Nephron (organoid): ENCODE measurements around the gene C3orf70.

Experiments
- H3K27ac Mint-ChIP-seq, 3 experiments: 2 replicates each; pipeline ENCODE4 v1.8.0; 2020; ENCODE audit warnings: mixed read lengths in 3 of 3, mild to moderate bottlenecking in 2 of 3, moderate library complexity in 1 of 3
- H3K27me3 Mint-ChIP-seq: 2 replicates; pipeline ENCODE4 v1.8.0; 2021; ENCODE audit warnings: low read depth, mild to moderate bottlenecking, moderate library complexity, mixed read lengths
- H3K36me3 Mint-ChIP-seq: 2 replicates; pipeline ENCODE4 v1.8.0; 2020; ENCODE audit warnings: low read depth, mixed read lengths
- H3K4me1 Mint-ChIP-seq: 2 replicates; pipeline ENCODE4 v1.8.0; 2020; ENCODE audit warnings: mixed read lengths
- H3K4me3 Mint-ChIP-seq, 3 experiments: 2 replicates each; pipeline ENCODE4 v1.8.0; 2020; ENCODE audit warnings: mild to moderate bottlenecking in 3 of 3, mixed read lengths in 3 of 3, moderate library complexity in 2 of 3
- H3K9me3 Mint-ChIP-seq: 2 replicates; pipeline ENCODE4 v1.8.0; 2020; ENCODE audit warnings: mixed read lengths
- TF ChIP-seq, protein P1 (sequence below), 3 experiments: fragments of 200-600 bp; sonication (generic); IDR thresholded peaks; one replicate each; pipeline ENCODE4 v1.5.0; 2021; ENCODE audit warnings: antibody characterized with exemption in 3 of 3; ENCODE audit not compliant: unreplicated experiment in 3 of 3

Gene C3orf70

DNA sequence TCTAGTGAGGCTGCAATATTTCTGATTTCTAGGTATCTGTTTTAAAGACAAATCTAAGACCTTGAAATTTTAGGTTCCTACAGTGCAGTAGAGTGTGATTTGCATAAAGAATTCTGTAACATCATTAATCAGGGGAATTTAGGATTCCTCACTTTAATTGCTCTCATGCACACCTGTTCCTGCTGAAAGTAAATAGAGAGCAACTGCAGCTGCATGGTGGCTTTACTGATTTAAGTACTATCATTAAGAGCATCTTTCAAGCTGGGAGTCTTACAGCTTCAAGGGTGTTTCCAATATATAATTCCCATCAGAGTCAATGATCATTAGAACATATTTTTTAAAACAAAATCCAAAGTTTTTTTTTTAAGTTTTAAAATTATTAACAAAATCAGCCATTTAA, 36.0 kb upstream of the C3orf70 start:
- Mint-ChIP-seq H3K36me3 (no peaks in the 10 kb centered on the region), H3K27me3 (no peaks in the 10 kb centered on the region), H3K9me3 (no peaks in the 10 kb centered on the region), H3K4me3 (no peak overlapping the region), H3K27ac (no peak overlapping the region), H3K4me1 (no peaks in the 10 kb centered on the region)
- TF ChIP-seq, protein P1, sequence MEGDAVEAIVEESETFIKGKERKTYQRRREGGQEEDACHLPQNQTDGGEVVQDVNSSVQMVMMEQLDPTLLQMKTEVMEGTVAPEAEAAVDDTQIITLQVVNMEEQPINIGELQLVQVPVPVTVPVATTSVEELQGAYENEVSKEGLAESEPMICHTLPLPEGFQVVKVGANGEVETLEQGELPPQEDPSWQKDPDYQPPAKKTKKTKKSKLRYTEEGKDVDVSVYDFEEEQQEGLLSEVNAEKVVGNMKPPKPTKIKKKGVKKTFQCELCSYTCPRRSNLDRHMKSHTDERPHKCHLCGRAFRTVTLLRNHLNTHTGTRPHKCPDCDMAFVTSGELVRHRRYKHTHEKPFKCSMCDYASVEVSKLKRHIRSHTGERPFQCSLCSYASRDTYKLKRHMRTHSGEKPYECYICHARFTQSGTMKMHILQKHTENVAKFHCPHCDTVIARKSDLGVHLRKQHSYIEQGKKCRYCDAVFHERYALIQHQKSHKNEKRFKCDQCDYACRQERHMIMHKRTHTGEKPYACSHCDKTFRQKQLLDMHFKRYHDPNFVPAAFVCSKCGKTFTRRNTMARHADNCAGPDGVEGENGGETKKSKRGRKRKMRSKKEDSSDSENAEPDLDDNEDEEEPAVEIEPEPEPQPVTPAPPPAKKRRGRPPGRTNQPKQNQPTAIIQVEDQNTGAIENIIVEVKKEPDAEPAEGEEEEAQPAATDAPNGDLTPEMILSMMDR (IDR thresholded peaks at IDR 0.05; ENCODE audit: unreplicated experiment in 3 of 3) = no peak

DNA sequence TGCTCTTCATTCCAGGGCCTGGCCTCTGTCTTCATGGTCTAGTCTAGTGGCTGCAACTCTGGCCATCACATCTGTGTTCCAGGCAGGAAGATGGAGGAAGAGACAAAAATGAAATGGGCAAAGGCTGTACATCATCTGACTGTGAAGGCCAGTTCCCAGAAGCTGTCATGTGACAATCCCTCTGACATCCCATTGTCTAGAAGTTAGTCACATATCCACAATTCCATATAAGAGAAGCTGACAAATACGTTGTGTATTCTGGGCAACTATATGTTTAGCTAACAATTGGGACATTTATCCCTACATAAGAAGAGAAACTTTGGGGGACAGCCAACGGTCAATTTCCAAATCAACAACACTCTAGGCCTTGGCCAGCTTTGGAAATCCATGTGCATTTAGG, 34.5 kb upstream of the C3orf70 start:
- Mint-ChIP-seq H3K4me1 (no peaks in the 10 kb centered on the region), H3K9me3 (no peaks in the 10 kb centered on the region), H3K4me3 (no peak overlapping the region), H3K36me3 (no peaks in the 10 kb centered on the region), H3K27ac (no peak overlapping the region), H3K27me3 (no peaks in the 10 kb centered on the region)
- TF ChIP-seq, protein P1 (IDR thresholded peaks at IDR 0.05; ENCODE audit: unreplicated experiment in 3 of 3) = no peak

DNA sequence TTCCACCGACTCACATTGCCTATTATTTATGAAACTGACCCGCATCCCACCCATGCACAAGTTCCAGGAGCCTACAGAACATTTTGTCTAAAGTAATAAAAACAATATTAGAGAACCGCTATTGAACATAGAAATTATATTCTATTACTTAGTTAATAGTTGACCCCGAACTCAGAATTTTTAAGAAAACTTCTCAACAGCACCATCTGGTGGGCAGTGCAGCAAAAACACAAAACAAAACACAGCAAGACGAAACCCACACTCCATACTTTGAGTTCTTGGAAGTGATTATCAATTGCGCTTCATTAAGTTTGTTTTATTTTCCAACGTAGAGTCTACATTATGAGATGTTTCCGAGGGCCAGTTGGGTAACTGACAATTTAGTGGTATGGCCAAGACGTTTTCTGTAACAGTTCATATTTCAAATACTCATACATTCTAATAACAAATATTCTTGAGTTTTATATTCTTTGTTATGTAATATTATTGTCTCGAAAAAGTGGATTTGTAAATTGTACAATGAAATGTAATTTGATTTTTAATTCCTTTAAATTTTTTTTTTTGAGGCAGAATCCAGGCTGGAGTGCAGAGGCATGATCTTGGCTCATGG, 24.0 kb upstream of the C3orf70 start:
- no peak overlapping the region for H3K4me3 Mint-ChIP-seq
- H3K9me3 Mint-ChIP-seq = no peaks in the 10 kb centered on the region
- H3K27me3 Mint-ChIP-seq = no peaks in the 10 kb centered on the region
- peaks cover 16% of the 10 kb centered on the region for H3K4me1 Mint-ChIP-seq
- H3K27ac Mint-ChIP-seq = peak overlapping the region; percentile 31 to 58 (median 42)
- TF ChIP-seq, protein P1 (IDR thresholded peaks at IDR 0.05; ENCODE audit: unreplicated experiment in 3 of 3) = peak; percentile 70 to 73 (median 72)
- no peaks in the 10 kb centered on the region for H3K36me3 Mint-ChIP-seq

DNA sequence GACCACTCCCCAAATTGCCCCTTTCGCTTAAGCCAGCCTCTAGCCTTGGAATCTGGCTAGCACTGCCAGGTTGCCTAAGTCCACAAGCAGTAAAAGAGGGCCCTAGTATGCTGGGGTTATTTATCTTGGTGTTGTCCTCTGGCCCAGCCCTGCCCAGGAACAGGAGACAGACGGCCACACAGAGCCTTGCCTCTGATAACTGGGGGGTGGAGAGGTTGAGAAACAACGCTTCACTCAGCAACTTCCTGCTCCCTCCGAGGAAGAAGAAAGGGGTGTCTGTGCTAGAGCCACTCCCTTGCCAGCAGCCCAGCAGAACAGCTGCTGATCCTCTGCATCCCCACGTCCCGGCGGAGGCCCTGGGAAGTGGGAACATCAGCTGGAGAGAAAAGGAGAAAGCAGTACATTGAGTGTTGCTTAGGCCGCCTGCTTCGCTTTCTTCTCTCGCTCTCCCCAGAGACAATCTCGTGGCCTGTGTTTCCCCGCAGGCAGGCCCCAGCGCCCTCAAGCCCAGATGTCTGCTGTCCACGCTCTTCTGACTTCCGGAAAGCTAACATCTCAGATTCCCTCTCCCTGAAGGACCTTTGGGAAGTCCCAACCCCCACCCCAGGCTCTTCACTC, 22.6 kb upstream of the C3orf70 start:
- Mint-ChIP-seq H3K4me3 (peak overlapping the region; percentile 47 to 64 (median 63)), H3K27ac (peak overlapping the region; percentile 91 to 98 (median 94)), H3K4me1 (peaks cover 16% of the 10 kb centered on the region), H3K9me3 (no peaks in the 10 kb centered on the region), H3K36me3 (no peaks in the 10 kb centered on the region), H3K27me3 (no peaks in the 10 kb centered on the region)
- TF ChIP-seq, protein P1 (IDR thresholded peaks at IDR 0.05; ENCODE audit: unreplicated experiment in 3 of 3) = no peak

DNA sequence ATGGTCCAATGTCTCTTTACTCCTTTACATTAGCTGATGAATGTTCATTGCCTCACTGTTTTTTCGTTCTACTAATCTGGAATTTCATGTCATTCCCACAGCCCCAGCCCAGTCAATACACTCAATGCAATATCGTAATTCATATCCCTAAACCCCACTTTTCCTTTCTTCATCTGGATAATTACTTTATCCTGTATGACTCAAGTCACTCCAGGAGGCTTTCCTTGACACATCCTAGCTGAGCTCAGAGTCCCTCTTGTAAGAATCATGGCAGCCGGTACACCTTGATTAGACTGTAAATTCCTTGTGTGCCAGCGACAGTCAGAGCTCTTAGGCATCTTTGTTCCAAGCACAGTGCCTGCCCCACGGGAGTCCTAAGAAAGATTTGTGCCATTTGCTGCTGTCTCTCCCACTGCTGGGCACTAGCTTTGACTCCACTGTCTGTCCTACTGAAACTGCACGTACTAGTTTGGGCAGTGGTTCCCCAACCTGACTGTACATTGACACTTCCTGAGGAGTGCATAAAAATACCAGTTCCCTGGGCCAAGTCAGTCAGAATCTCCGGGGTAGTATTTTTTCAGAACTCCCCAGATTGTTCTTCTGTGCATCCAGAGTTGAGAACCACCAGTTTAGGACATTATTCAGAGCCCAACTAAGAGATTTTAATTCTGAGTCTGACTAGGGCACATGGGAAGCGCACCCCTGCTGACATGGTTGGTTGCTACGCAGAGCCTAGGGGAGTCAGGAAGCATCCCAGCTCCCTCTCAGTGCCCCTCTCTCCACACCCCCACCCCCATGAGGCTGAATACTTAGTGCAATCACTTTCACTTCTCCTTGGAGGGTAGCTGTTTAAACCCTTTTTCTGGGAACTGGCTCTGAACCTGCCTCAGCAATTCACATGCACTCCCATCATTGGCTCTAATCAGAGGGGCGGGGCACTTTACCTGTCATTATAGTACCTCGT, 19.5 kb upstream of the C3orf70 start:
- H3K9me3 Mint-ChIP-seq = no peaks in the 10 kb centered on the region
- TF ChIP-seq, protein P1 (IDR thresholded peaks at IDR 0.05; ENCODE audit: unreplicated experiment in 3 of 3) = no peak
- peaks cover 16% of the 10 kb centered on the region for H3K4me1 Mint-ChIP-seq
- H3K27me3 Mint-ChIP-seq = no peaks in the 10 kb centered on the region
- H3K4me3 Mint-ChIP-seq = no peak overlapping the region
- peak overlapping the region in 1 of 3 experiments; percentile 14 for H3K27ac Mint-ChIP-seq
- H3K36me3 Mint-ChIP-seq = no peaks in the 10 kb centered on the region
